PFSK-1 (cell line): ENCODE measurements around the gene WNT5B.

Experiments
- FOXP2 ChIP-seq: optimal IDR thresholded peaks from 2 replicates; pipeline ENCODE3; 2011; ENCODE audit warnings: borderline replicate concordance, control low read depth, inconsistent platforms; ENCODE audit not compliant: insufficient read depth; ENCODE audit errors: extremely low read length, extremely low read depth
- POLR2AphosphoS5 ChIP-seq: IDR thresholded peaks from 2 replicates; pipeline ENCODE4 v1.6.1; 2012; ENCODE audit warnings: low read depth, mild to moderate bottlenecking, control low read depth, low read length, moderate library complexity
- REST ChIP-seq, 2 experiments: IDR thresholded peaks; 2 replicates each; pipeline versions ENCODE4 v1.6.1 to v1.8.0; 2011 to 2012; ENCODE audit warnings: low read depth in 2 of 2, low read length in 2 of 2, control low read depth in 1 of 2, inconsistent platforms in 1 of 2, mild to moderate bottlenecking in 1 of 2, moderate library complexity in 1 of 2; ENCODE audit not compliant: insufficient read depth in 1 of 2
- SIN3A ChIP-seq: IDR thresholded peaks from 2 replicates; pipeline ENCODE4 v1.6.1; 2012; ENCODE audit warnings: mild to moderate bottlenecking, low read length, moderate library complexity, borderline replicate concordance; ENCODE audit not compliant: insufficient read depth
- TAF1 ChIP-seq: IDR thresholded peaks from 2 replicates; pipeline ENCODE4 v1.6.1; 2012; ENCODE audit warnings: low read length, control low read depth, borderline replicate concordance; ENCODE audit not compliant: insufficient read depth

WNT5B gene

GRCh38 chr12:1650978-1651361 is 21.9 kb downstream of the WNT5B start:
- TF ChIP-seq TAF1, result no peak
- no peak for TF ChIP-seq POLR2AphosphoS5
- no peak for TF ChIP-seq SIN3A
- TF ChIP-seq REST (IDR thresholded peaks at IDR 0.05; ENCODE audit: insufficient read depth in 1 of 2, low read depth in 2 of 2, low read length in 2 of 2), result no peak
- no peak for TF ChIP-seq FOXP2

GRCh38 chr12:1651946-1652345 is 22.9 kb downstream of the WNT5B start:
- TF ChIP-seq TAF1, result no peak
- no peak for TF ChIP-seq FOXP2
- no peak for TF ChIP-seq REST (IDR thresholded peaks at IDR 0.05; ENCODE audit: insufficient read depth in 1 of 2, low read depth in 2 of 2, low read length in 2 of 2)

- no peak for TF ChIP-seq TAF1
- no peak for TF ChIP-seq SIN3A
- no peak for TF ChIP-seq POLR2AphosphoS5
- TF ChIP-seq FOXP2, result no peak
Observed at GRCh38 chr12:1655225-1655788, 26.3 kb downstream of the WNT5B start.

- TF ChIP-seq FOXP2 (no peak), POLR2AphosphoS5 (no peak), SIN3A (no peak), REST (IDR thresholded peaks at IDR 0.05; ENCODE audit: insufficient read depth in 1 of 2, low read depth in 2 of 2, low read length in 2 of 2) (no peak), TAF1 (no peak)
Observed at GRCh38 chr12:1656902-1657301, 27.9 kb downstream of the WNT5B start.

GRCh38 chr12:1657688-1658087 is 28.7 kb downstream of the WNT5B start:
- TF ChIP-seq FOXP2 (no peak), SIN3A (no peak), REST (IDR thresholded peaks at IDR 0.05; ENCODE audit: insufficient read depth in 1 of 2, low read depth in 2 of 2, low read length in 2 of 2) (no peak), TAF1 (no peak), POLR2AphosphoS5 (no peak)
